MM.1S (cell line): ENCODE measurements around the gene TAF11.

Experiments
- EZH2 ChIP-seq: fragments of 300-600 bp; sonication (generic); optimal IDR thresholded peaks from 2 replicates; pipeline ENCODE3; 2017; ENCODE audit warnings: low read depth, mild to moderate bottlenecking, antibody characterized with exemption, low read length, mixed read lengths
- TF ChIP-seq, protein P1 (sequence below): fragments of 300-600 bp; sonication (generic); IDR thresholded peaks from 2 replicates; pipeline ENCODE4 v1.5.1; 2016; ENCODE audit warnings: antibody characterized with exemption, low read length, mixed read lengths

DNA sequence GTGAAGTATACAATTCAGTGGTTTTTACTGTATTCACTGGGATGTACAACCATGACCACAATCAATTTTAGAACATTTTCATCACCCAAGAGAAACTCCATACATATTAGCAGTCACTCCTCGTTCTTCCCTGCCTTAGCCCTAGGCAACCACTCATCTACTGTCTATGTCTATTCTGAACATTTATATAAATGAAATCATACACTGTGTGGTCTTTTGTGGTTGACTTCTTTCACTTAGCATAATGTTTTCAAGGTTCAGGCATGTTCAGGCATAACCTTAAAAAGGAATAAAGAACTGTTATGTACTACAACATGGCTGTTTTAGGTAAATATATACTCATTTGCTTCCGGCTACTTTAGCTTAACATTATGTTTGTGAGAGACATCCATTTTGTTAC, 58.7 kb downstream of the TAF11 start:
- TF ChIP-seq, protein P1, sequence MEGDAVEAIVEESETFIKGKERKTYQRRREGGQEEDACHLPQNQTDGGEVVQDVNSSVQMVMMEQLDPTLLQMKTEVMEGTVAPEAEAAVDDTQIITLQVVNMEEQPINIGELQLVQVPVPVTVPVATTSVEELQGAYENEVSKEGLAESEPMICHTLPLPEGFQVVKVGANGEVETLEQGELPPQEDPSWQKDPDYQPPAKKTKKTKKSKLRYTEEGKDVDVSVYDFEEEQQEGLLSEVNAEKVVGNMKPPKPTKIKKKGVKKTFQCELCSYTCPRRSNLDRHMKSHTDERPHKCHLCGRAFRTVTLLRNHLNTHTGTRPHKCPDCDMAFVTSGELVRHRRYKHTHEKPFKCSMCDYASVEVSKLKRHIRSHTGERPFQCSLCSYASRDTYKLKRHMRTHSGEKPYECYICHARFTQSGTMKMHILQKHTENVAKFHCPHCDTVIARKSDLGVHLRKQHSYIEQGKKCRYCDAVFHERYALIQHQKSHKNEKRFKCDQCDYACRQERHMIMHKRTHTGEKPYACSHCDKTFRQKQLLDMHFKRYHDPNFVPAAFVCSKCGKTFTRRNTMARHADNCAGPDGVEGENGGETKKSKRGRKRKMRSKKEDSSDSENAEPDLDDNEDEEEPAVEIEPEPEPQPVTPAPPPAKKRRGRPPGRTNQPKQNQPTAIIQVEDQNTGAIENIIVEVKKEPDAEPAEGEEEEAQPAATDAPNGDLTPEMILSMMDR, result no peak
- no peak for TF ChIP-seq EZH2
